GM12878 (cell line): ENCODE results near the gene COA5.

Experiments used
- NR2C2 ChIP-seq: IDR thresholded peaks from 2 replicates; pipeline ENCODE4 v1.6.1; 2011; ENCODE audit warnings: borderline replicate concordance, low read depth; ENCODE audit not compliant: control insufficient read depth, insufficient read length
- ZNF274 ChIP-seq: IDR thresholded peaks from one replicate; pipeline ENCODE4 v1.8.0; 2011; ENCODE audit not compliant: insufficient read length, insufficient read depth

GRCh38 chr2:98649135-98649991 is 41.1 kb upstream of the COA5 start:
- no peak for TF ChIP-seq ZNF274
- no peak for TF ChIP-seq NR2C2
